Activated naive CD8-positive, alpha-beta T cell treated with anti-CD3 and anti-CD28 coated beads for 36 hours (primary cell): ENCODE measurements around the gene RAB40C. TPM values are rescaled to one million over a fixed set of nuclear protein-coding genes. Genes with fewer than 3 reads are reported as not detected.

Experiments used
- DNase-seq: peaks from one replicate; pipeline ENCODE4 v3.0.0; 2021
- H3K27ac Mint-ChIP-seq: one replicate; pipeline ENCODE4 v1.8.0; 2022; ENCODE audit warnings: mild to moderate bottlenecking, moderate library complexity, mixed read lengths
- H3K27me3 Mint-ChIP-seq: one replicate; pipeline ENCODE4 v1.8.0; 2022; ENCODE audit warnings: mild to moderate bottlenecking, mixed read lengths
- H3K36me3 Mint-ChIP-seq: one replicate; pipeline ENCODE4 v1.8.0; 2021; ENCODE audit warnings: mild to moderate bottlenecking, mixed read lengths
- H3K4me1 Mint-ChIP-seq: one replicate; pipeline ENCODE4 v1.8.0; 2021; ENCODE audit warnings: mixed read lengths
- H3K4me3 Mint-ChIP-seq: one replicate; pipeline ENCODE4 v1.8.0; 2022; ENCODE audit warnings: mild to moderate bottlenecking, moderate library complexity, mixed read lengths
- H3K9me3 Mint-ChIP-seq: one replicate; pipeline ENCODE4 v1.8.0; 2022; ENCODE audit warnings: mixed read lengths
- total RNA-seq, 2 experiments: library from RNA; stranded (reverse); gene quantifications; one replicate each; pipeline ENCODE4 v1.2.3, GENCODE V29; 2021

The RAB40C gene
- total RNA-seq, 2 experiments from 2014 or later: 7.2 to 7.6 TPM

GRCh38 chr16:576823-577201 is 13.1 kb upstream of the RAB40C start:
- DNase-seq: no peak
- H3K27me3 Mint-ChIP-seq: no peaks in the 10 kb centered on the region
- no peak overlapping the region for H3K4me3 Mint-ChIP-seq
- H3K27ac Mint-ChIP-seq: no peak overlapping the region
- peaks cover 2% of the 10 kb centered on the region for H3K4me1 Mint-ChIP-seq
- H3K36me3 Mint-ChIP-seq: no peaks in the 10 kb centered on the region
- H3K9me3 Mint-ChIP-seq: no peaks in the 10 kb centered on the region

GRCh38 chr16:577796-578195 is 12.1 kb upstream of the RAB40C start:
- Mint-ChIP-seq H3K27me3 (no peaks in the 10 kb centered on the region), H3K9me3 (no peaks in the 10 kb centered on the region), H3K36me3 (no peaks in the 10 kb centered on the region), H3K4me1 (peaks cover 2% of the 10 kb centered on the region), H3K4me3 (no peak overlapping the region), H3K27ac (no peak overlapping the region)
- DNase-seq: no peak

- Mint-ChIP-seq H3K27ac (no peak overlapping the region), H3K36me3 (no peaks in the 10 kb centered on the region), H3K27me3 (no peaks in the 10 kb centered on the region), H3K9me3 (no peaks in the 10 kb centered on the region), H3K4me1 (peaks cover 2% of the 10 kb centered on the region), H3K4me3 (no peak overlapping the region)
- DNase-seq: no peak
Observed at GRCh38 chr16:578232-578869, 11.5 kb upstream of the RAB40C start.

GRCh38 chr16:578870-579405 is 10.9 kb upstream of the RAB40C start:
- H3K27me3 Mint-ChIP-seq: no peaks in the 10 kb centered on the region
- no peak overlapping the region for H3K4me3 Mint-ChIP-seq
- peak; percentile 80 for DNase-seq
- no peak overlapping the region for H3K27ac Mint-ChIP-seq
- H3K9me3 Mint-ChIP-seq: no peaks in the 10 kb centered on the region
- peaks cover 2% of the 10 kb centered on the region for H3K4me1 Mint-ChIP-seq
- H3K36me3 Mint-ChIP-seq: no peaks in the 10 kb centered on the region

GRCh38 chr16:580141-580945 is 9.5 kb upstream of the RAB40C start:
- Mint-ChIP-seq H3K9me3 (no peaks in the 10 kb centered on the region), H3K27me3 (no peaks in the 10 kb centered on the region), H3K4me3 (no peak overlapping the region), H3K36me3 (no peaks in the 10 kb centered on the region), H3K27ac (no peak overlapping the region), H3K4me1 (peaks cover 2% of the 10 kb centered on the region)
- no peak for DNase-seq

- Mint-ChIP-seq H3K27ac (no peak overlapping the region), H3K9me3 (no peaks in the 10 kb centered on the region), H3K36me3 (no peaks in the 10 kb centered on the region), H3K4me3 (no peak overlapping the region), H3K27me3 (peaks cover 6% of the 10 kb centered on the region), H3K4me1 (peaks cover 4% of the 10 kb centered on the region)
- no peak for DNase-seq
Observed at GRCh38 chr16:580946-581498, 8.8 kb upstream of the RAB40C start.

- Mint-ChIP-seq H3K27ac (no peak overlapping the region), H3K9me3 (no peaks in the 10 kb centered on the region), H3K27me3 (peaks cover 7% of the 10 kb centered on the region), H3K4me3 (no peak overlapping the region), H3K4me1 (peaks cover 7% of the 10 kb centered on the region), H3K36me3 (no peaks in the 10 kb centered on the region)
- no peak for DNase-seq
Observed at GRCh38 chr16:582218-582613, 7.7 kb upstream of the RAB40C start.

GRCh38 chr16:582614-583331 is 7.1 kb upstream of the RAB40C start:
- Mint-ChIP-seq H3K27me3 (peaks cover 7% of the 10 kb centered on the region), H3K27ac (no peak overlapping the region), H3K4me3 (no peak overlapping the region), H3K9me3 (no peaks in the 10 kb centered on the region), H3K36me3 (peaks cover 3% of the 10 kb centered on the region), H3K4me1 (peaks cover 10% of the 10 kb centered on the region)
- no peak for DNase-seq

GRCh38 chr16:583470-583814 is 6.4 kb upstream of the RAB40C start:
- DNase-seq: no peak
- Mint-ChIP-seq H3K4me1 (peaks cover 10% of the 10 kb centered on the region), H3K27me3 (peaks cover 7% of the 10 kb centered on the region), H3K36me3 (peaks cover 10% of the 10 kb centered on the region), H3K9me3 (no peaks in the 10 kb centered on the region), H3K27ac (no peak overlapping the region), H3K4me3 (no peak overlapping the region)

GRCh38 chr16:583815-584591 is 5.9 kb upstream of the RAB40C start:
- no peak for DNase-seq
- H3K27me3 Mint-ChIP-seq: peaks cover 7% of the 10 kb centered on the region
- H3K4me3 Mint-ChIP-seq: no peak overlapping the region
- no peaks in the 10 kb centered on the region for H3K9me3 Mint-ChIP-seq
- no peak overlapping the region for H3K27ac Mint-ChIP-seq
- peaks cover 10% of the 10 kb centered on the region for H3K4me1 Mint-ChIP-seq
- H3K36me3 Mint-ChIP-seq: peaks cover 11% of the 10 kb centered on the region

GRCh38 chr16:585351-585750 is 4.5 kb upstream of the RAB40C start:
- Mint-ChIP-seq H3K4me1 (peaks cover 8% of the 10 kb centered on the region), H3K9me3 (no peaks in the 10 kb centered on the region), H3K4me3 (no peak overlapping the region), H3K27me3 (peaks cover 7% of the 10 kb centered on the region), H3K27ac (no peak overlapping the region), H3K36me3 (peaks cover 11% of the 10 kb centered on the region)
- DNase-seq: no peak

GRCh38 chr16:586047-586644 is 3.7 kb upstream of the RAB40C start:
- peaks cover 7% of the 10 kb centered on the region for H3K27me3 Mint-ChIP-seq
- H3K4me1 Mint-ChIP-seq: peaks cover 15% of the 10 kb centered on the region
- no peak for DNase-seq
- no peak overlapping the region for H3K27ac Mint-ChIP-seq
- H3K9me3 Mint-ChIP-seq: no peaks in the 10 kb centered on the region
- peak overlapping the region; percentile 48 for H3K4me3 Mint-ChIP-seq
- H3K36me3 Mint-ChIP-seq: peaks cover 11% of the 10 kb centered on the region

- Mint-ChIP-seq H3K27me3 (peaks cover 7% of the 10 kb centered on the region), H3K4me3 (peak overlapping the region; percentile 93), H3K9me3 (no peaks in the 10 kb centered on the region), H3K27ac (peak overlapping the region; percentile 97), H3K4me1 (peaks cover 16% of the 10 kb centered on the region), H3K36me3 (peaks cover 11% of the 10 kb centered on the region)
- no peak for DNase-seq
Observed at GRCh38 chr16:586645-587590, 2.9 kb upstream of the RAB40C start.
